ENCODE data around the gene ASB14.

- TF ChIP-seq EZH2 (IDR thresholded peaks at IDR 0.05; ENCODE audit: insufficient read depth, poor library complexity, severe bottlenecking) (no peak), EZH2phosphoT487 (IDR thresholded peaks at IDR 0.05; ENCODE audit: insufficient read depth, low read depth) (no peak)
Observed at GRCh38 chr3:57331078-57331610, 38.7 kb upstream of the ASB14 start.
